Panc1 (cell line): Measurements from ENCODE around the gene CDKN1A. TPM values are rescaled to one million over a fixed set of nuclear protein-coding genes. Genes with fewer than 3 reads are reported as not detected.

Experiments used
- ATAC-seq: fragments of 200-7000 bp; cut with Tn5 transposase; 2 replicates; pipeline ENCODE4 v1.9.1; 2020; ENCODE audit warnings: mild to moderate bottlenecking, moderate library complexity
- BruUV-seq: library from RNA; stranded (reverse); fragments of 400-500 nt; replicated peaks from 2 replicates; lab custom pipeline; 2021; lab: Mats Ljungman, UMichigan
- CTCF ChIA-PET: fragments of 300-600 bp; sonication (Branson Sonifier 250); formaldehyde crosslinking; loops from one replicate; lab custom pipeline; 2022; ENCODE audit warnings: antibody characterized with exemption; lab: Charles Lee
- POLR2A ChIA-PET: fragments of 300-600 bp; sonication (Branson Sonifier 250); formaldehyde crosslinking; loops from one replicate; lab custom pipeline; 2022; ENCODE audit warnings: antibody characterized with exemption; lab: Charles Lee
- DNase-seq: peaks from one replicate; pipeline ENCODE4 v3.0.0-alpha.2; 2010; ENCODE audit warnings: low read depth, low spot score
- H3K27ac ChIP-seq: 2 replicates; pipeline ENCODE4 v1.5.1; 2011; ENCODE audit warnings: mild to moderate bottlenecking, low read length, inconsistent platforms
- H3K27me3 ChIP-seq: fragments of 200-500 bp; sonication (Bioruptor generic); 2 replicates; pipeline ENCODE4 v1.6.0; 2014; ENCODE audit warnings: low read length, inconsistent platforms; ENCODE audit not compliant: control insufficient read depth, insufficient read depth
- H3K36me3 ChIP-seq: fragments of 200-500 bp; sonication (Bioruptor generic); 2 replicates; pipeline ENCODE4 v1.5.1; 2014; ENCODE audit warnings: inconsistent platforms, mild to moderate bottlenecking, low read length, moderate library complexity; ENCODE audit not compliant: control insufficient read depth, insufficient read depth
- H3K4me1 ChIP-seq: 2 replicates; pipeline ENCODE4 v1.5.1; 2011; ENCODE audit warnings: inconsistent platforms, mild to moderate bottlenecking, low read length, moderate library complexity; ENCODE audit not compliant: control insufficient read depth, insufficient read depth
- H3K4me3 ChIP-seq, 2 experiments: 2 replicates each; pipeline ENCODE4 v1.5.1; 2011 to 2012; ENCODE audit warnings: low read depth in 2 of 2, low read length in 2 of 2, mild to moderate bottlenecking in 2 of 2, inconsistent platforms in 1 of 2, moderate library complexity in 1 of 2
- H3K9me3 ChIP-seq: fragments of 200-500 bp; sonication (Bioruptor generic); 2 replicates; pipeline ENCODE4 v1.5.1; 2014; ENCODE audit warnings: low read depth, mild to moderate bottlenecking, inconsistent platforms, low read length, moderate library complexity; ENCODE audit not compliant: control insufficient read depth, insufficient read depth
- CTCF ChIP-seq: fragments of 450-650 bp; IDR thresholded peaks from 2 replicates; pipeline ENCODE4 v1.5.1; 2017; ENCODE audit warnings: mild to moderate bottlenecking
- POLR2AphosphoS5 ChIP-seq: IDR thresholded peaks from 2 replicates; pipeline ENCODE4 v1.6.1; 2012; ENCODE audit warnings: mild to moderate bottlenecking, low read depth, low read length, moderate library complexity
- REST ChIP-seq, 2 experiments: IDR thresholded peaks; 2 replicates each; pipeline ENCODE4 v1.6.1; 2011 to 2012; ENCODE audit warnings: low read depth in 2 of 2, control low read depth in 1 of 2, low read length in 1 of 2, mild to moderate bottlenecking in 1 of 2, moderate library complexity in 1 of 2; ENCODE audit not compliant: insufficient read depth in 1 of 2
- SIN3A ChIP-seq: IDR thresholded peaks from 2 replicates; pipeline ENCODE4 v1.6.1; 2012; ENCODE audit warnings: low read depth, mild to moderate bottlenecking, low read length, moderate library complexity, borderline replicate concordance; ENCODE audit not compliant: insufficient read depth
- TCF7L2 ChIP-seq: IDR thresholded peaks from 2 replicates; pipeline ENCODE4 v1.6.1; 2011; ENCODE audit warnings: mild to moderate bottlenecking, low read depth, low read length, inconsistent platforms
- in situ Hi-C: cut with HindIII; loops from 2 replicates; pipeline ENCODE4 v1.10.0; 2016; ENCODE audit warnings: low sequenced_read_pairs, low pct_unique_long_range_greater_than_20kb
- intact Hi-C: fragments of 100-400 bp; cut with micrococcal nuclease; formaldehyde crosslinking; loops from one replicate; pipeline ENCODE4 v1.10.0; 2022; ENCODE audit not compliant: unreplicated experiment
- total RNA-seq: library from RNA; stranded (reverse); gene quantifications from one replicate; pipeline ENCODE4 v1.2.1, GENCODE V29; 2021; ENCODE audit not compliant: unreplicated experiment

Gene CDKN1A
- total RNA-seq, 1 experiment from 2014 or later = 46.2 TPM

GRCh38 chr6:36713846-36714245, 35.3 kb downstream of the CDKN1A start:
- Histone ChIP-seq H3K27ac (no peak overlapping the region), H3K27me3 (no peaks in the 10 kb centered on the region), H3K4me1 (no peaks in the 10 kb centered on the region), H3K36me3 (no peaks in the 10 kb centered on the region), H3K9me3 (no peaks in the 10 kb centered on the region), H3K4me3 (no peak overlapping the region)
- DNase-seq (no peak), ATAC-seq (no peak)
- TF ChIP-seq TCF7L2 = no peak
- no peak for TF ChIP-seq REST (IDR thresholded peaks at IDR 0.05; ENCODE audit: insufficient read depth in 1 of 2, low read depth in 2 of 2, low read length in 1 of 2)
- TF ChIP-seq CTCF = no peak
- no peak for TF ChIP-seq SIN3A
- no peak for TF ChIP-seq POLR2AphosphoS5
- intact Hi-C loops = no loop called here
- POLR2A ChIA-PET = interaction anchor here (0.5 kb wide), 1 partner anchor 233 kb away, joined by 3 read pairs; no protein-coding TSS in a partner anchor
- no TSS peak for BruUV-seq
- CTCF ChIA-PET = no interaction called here
- in situ Hi-C loops = no loop called here

- intact Hi-C loops (no loop called here), in situ Hi-C loops (no loop called here)
- Histone ChIP-seq H3K27ac (no peak overlapping the region), H3K27me3 (no peaks in the 10 kb centered on the region), H3K36me3 (no peaks in the 10 kb centered on the region), H3K9me3 (no peaks in the 10 kb centered on the region), H3K4me3 (no peak overlapping the region), H3K4me1 (no peaks in the 10 kb centered on the region)
- POLR2A ChIA-PET = no interaction called here
- DNase-seq (no peak), ATAC-seq (no peak)
- TF ChIP-seq CTCF = no peak
- no peak for TF ChIP-seq TCF7L2
- TF ChIP-seq REST (IDR thresholded peaks at IDR 0.05; ENCODE audit: insufficient read depth in 1 of 2, low read depth in 2 of 2, low read length in 1 of 2) = no peak
- TF ChIP-seq POLR2AphosphoS5 = no peak
- no peak for TF ChIP-seq SIN3A
- CTCF ChIA-PET = no interaction called here
- BruUV-seq = no TSS peak
These were observed 36.0 kb downstream of the CDKN1A start for GRCh38 chr6:36714511-36714910.
